Motor neuron (in vitro differentiated cells): ENCODE measurements around the gene UBE2H. TPM values are rescaled to one million over a fixed set of nuclear protein-coding genes. Genes with fewer than 3 reads are reported as not detected.

Experiments used
- ATAC-seq, 8 experiments: fragments of 200-7000 bp; cut with Tn5 transposase; replicated peaks in 6 of 8; 2 replicates each; pipeline ENCODE4 v1.8.0; 2021; ENCODE audit warnings: mild to moderate bottlenecking in 8 of 8, moderate library complexity in 8 of 8
- H3K27ac ChIP-seq, 2 donors: fragments of 250-450 bp; sonication (Bioruptor Pico); 2 replicates each; pipeline ENCODE4 v1.9.0; 2021; ENCODE audit warnings: antibody characterized with exemption in 2 of 2, mild to moderate bottlenecking in 2 of 2, moderate library complexity in 1 of 2
- H3K4me1 ChIP-seq, 2 donors: fragments of 250-450 bp; sonication (Bioruptor Pico); replicated peaks in 1 of 2; 2 replicates each; pipeline ENCODE4 v1.6.1; 2021; ENCODE audit warnings: antibody characterized with exemption in 2 of 2, mild to moderate bottlenecking in 2 of 2, moderate library complexity in 1 of 2
- H3K4me3 ChIP-seq, 5 donors: fragments of 250-450 bp; sonication (Bioruptor Pico); 2 replicates each; pipeline ENCODE4 v1.9.0; 2021; ENCODE audit warnings: antibody characterized with exemption in 5 of 5, mild to moderate bottlenecking in 5 of 5, moderate library complexity in 4 of 5
- WGBS, 10 experiments: fragments of 450-650 bp; shearing (Covaris generic); methylation state at CpG; one replicate each; pipeline ENCODE4 v1.0.0; 2022; 5-methylcytosine and 5-hydroxymethylcytosine counted together
- in situ Hi-C, 9 experiments: fragments of 400-800 bp; cut with MboI; loops; one replicate each; pipeline ENCODE4 v1.15.0; 2021; ENCODE audit warnings: low sequenced_read_pairs in 9 of 9, low pct_unique_long_range_greater_than_20kb in 2 of 9; ENCODE audit not compliant: unreplicated experiment in 9 of 9
- total RNA-seq, 8 experiments: library from RNA; unstranded; fragments of 300-600 nt; gene quantifications; 2 replicates each; pipeline versions ENCODE4 v1.2.3 to v1.2.4, GENCODE V29; 2022

Gene UBE2H
- total RNA-seq, 8 experiments from 2014 or later = 29.4 to 114 (median 47.6) TPM

DNA sequence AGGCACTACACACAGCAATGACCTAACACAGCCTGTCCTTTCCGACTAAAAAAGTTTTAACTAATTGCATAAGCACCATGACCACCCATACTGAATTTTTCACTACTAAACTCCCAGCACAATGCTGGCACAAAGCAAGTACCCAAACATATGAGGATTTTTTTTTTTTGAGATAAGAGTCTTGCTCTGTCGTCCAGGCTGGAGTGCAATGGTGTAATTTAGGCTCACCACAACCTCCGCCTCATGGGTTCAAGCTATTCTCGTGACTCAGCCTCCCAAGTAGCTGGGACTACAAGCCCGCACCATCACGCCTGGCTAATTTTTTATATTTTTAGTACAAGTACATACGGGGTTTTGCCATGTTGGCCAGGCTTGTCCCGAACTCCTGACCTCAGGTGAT, 5.1 kb downstream of the UBE2H start:
- WGBS, 10 experiments = 0 to 100% (median 92%) methylated on average over 1 to 7 of the region's 8 CpGs; no CpG with 5 or more reads in 2 of the 10 experiments
- no peak overlapping the region for H3K4me3 ChIP-seq
- ATAC-seq = no peak
- H3K4me1 ChIP-seq = no peaks in the 10 kb centered on the region
- no peak overlapping the region for H3K27ac ChIP-seq
- in situ Hi-C loops = no loop called here

DNA sequence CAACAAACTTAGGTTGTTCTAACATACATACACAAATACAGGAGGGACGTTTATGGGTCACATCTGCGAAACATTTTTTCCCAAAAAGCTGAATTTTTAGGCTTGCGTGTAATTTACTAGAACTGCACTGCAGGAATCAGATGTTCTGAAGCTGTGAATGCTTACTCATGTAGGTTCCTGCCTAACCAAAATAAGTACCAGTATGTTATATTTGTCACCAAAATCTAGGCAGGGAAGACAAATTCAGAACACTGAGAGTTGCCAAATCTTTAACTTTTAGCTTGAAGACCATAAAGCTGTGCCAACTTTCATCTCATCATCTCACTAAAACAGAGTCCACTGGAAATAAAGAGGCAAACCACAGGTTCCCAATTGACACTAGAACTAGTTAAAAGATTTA, 5.7 kb downstream of the UBE2H start:
- no peak overlapping the region for H3K4me3 ChIP-seq
- in situ Hi-C loops = no loop called here
- WGBS, 10 experiments = 47 to 100% (median 95%) methylated on average over 1 to 3 of the region's 3 CpGs; no CpG with 5 or more reads in 1 of the 10 experiments
- ATAC-seq = no peak
- H3K27ac ChIP-seq = no peak overlapping the region
- H3K4me1 ChIP-seq = no peaks in the 10 kb centered on the region

DNA sequence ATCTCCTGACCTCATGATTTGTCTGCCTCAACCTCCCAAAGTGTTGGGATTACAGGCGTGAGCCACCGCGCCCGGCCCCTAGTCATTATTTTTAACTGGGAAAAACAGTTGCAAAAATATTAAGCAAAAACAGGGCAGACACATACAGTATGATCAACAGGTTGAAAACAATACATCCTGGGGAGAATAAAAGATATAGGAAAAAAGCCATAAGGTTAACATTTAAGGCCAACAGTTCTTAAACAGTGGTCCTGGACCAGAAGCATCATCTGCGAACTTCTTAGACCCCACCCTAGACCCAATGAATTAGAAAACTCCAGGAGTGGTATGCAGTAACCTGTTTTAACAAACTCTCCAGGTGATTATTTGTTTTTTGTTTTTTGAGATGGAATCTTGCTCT, 6.5 kb downstream of the UBE2H start:
- in situ Hi-C loops = no loop called here
- Histone ChIP-seq H3K4me1 (no peaks in the 10 kb centered on the region), H3K27ac (no peak overlapping the region), H3K4me3 (no peak overlapping the region)
- ATAC-seq = no peak
- WGBS, 10 experiments = 94 to 100% (median 100%) methylated on average over 1 to 5 of the region's 5 CpGs; no CpG with 5 or more reads in 4 of the 10 experiments

DNA sequence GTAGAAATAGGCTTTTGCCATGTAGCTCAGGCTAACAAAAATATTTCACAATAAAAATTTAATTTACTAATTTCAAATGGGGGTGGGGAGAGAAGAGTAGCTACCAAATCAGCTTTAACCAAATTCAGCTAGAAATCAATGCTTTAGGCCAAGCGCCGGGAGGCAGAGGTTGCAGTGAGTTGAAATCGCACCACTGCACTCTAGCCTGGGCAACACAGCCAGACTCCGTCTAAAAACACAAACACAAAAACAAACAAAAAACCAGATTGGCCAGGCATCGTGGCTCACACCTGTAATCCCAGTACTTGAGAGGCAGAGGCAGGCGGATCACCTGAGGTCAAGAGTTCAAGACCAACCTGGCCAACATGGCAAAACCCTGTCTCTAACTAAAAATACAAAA, 9.4 kb downstream of the UBE2H start:
- in situ Hi-C loops = no loop called here
- ATAC-seq = no peak
- H3K4me1 ChIP-seq = no peaks in the 10 kb centered on the region
- WGBS, 10 experiments = 89 to 100% (median 96%) methylated on average over 1 to 6 of the region's 6 CpGs; no CpG with 5 or more reads in 2 of the 10 experiments
- H3K27ac ChIP-seq = no peak overlapping the region
- no peak overlapping the region for H3K4me3 ChIP-seq

DNA sequence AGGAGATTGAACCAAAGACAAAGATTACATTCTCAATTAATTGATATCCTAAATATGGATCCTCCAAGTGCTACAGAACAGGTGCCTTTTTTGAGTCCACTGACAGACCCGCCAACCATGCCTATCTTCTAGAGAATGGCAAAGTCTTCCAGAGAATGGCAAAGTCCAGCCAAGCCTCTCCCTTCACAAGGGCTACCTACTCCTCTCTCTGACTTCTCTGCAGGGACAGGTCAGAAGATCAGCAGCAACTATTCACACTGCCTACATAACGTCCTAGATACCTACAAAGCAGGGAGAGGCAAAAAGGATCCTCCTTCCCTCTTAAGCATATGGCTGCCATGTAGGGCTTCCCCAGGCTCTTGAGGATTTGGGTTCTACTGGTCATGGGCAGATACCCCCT, 12.4 kb downstream of the UBE2H start:
- ATAC-seq = no peak
- 60 to 100% (median 95%) methylated on average over 1 to 2 of the region's 2 CpGs; no CpG with 5 or more reads in 5 of the 10 experiments for WGBS, 10 experiments

DNA sequence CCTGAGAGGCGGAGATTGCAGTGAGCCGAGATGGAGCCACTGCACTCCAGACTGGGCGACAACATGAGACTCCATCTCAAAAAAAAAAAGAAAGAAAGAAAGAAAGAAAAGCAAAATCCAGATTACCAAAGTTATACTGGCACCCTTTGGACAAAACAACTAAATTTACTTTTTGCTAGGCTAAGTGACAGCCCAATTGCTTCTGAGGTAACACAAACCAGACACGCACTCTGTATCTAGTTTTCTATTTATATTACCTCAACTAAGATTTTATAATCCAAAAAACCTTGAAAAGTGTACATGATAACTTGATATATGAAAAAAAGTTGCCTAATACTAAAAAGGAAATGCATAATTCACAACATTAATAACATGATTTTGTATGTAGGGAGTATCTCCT, 12.9 kb downstream of the UBE2H start:
- in situ Hi-C loops = no loop called here

More for the DNA sequence above, 12.4 kb downstream of the UBE2H start:
- no peaks in the 10 kb centered on the region for H3K4me1 ChIP-seq
- no peak overlapping the region for H3K4me3 ChIP-seq
- in situ Hi-C loops = no loop called here
- H3K27ac ChIP-seq = no peak overlapping the region

DNA sequence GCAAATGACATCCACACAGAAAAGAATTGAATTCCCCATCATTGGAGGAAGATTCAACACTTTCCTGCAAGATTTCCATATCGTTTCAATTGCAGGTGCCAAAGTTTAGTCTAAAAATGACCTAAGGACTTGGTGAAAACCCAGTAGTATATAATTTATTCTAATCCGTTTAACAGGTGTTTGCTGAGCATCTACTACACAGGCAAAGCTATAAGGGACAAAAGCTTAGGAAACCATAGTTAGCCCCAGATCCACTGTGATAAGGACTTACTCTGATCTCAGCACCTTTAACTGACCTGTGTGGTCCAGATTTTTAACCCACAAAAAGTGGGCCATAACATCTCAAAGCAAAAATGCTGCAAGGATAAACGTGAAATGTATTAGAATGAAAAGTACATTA, 19.1 kb downstream of the UBE2H start:
- 83 to 95% (median 94%) methylated on average over 2 to 3 of the region's 3 CpGs; no CpG with 5 or more reads in 3 of the 10 experiments for WGBS, 10 experiments
- in situ Hi-C loops = no loop called here
- ATAC-seq = no peak
- Histone ChIP-seq H3K27ac (no peak overlapping the region), H3K4me3 (no peak overlapping the region), H3K4me1 (no peaks in the 10 kb centered on the region)

More for the DNA sequence above, 12.9 kb downstream of the UBE2H start:
- Histone ChIP-seq H3K4me3 (no peak overlapping the region), H3K27ac (no peak overlapping the region), H3K4me1 (no peaks in the 10 kb centered on the region)
- WGBS, 10 experiments = 88 to 100% (median 100%) methylated on average over 1 to 4 of the region's 4 CpGs
- no peak for ATAC-seq

DNA sequence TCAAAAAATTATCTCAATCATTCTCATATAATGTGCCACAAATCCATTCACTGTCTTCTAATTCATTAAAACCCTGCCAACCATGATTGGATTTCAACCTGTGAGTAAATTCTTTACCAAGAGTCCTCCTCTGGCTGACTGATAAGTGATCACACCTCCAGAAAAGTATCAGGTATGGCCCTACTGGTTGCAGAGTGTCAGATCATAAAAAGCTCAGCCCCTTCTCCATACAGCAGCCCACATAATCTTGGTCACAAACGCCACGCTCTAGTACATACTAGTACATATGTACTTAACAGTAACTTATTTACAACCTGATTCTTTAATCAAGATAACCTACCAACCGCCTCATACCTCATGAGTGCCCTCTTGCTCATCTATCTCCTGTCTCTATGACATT, 26.1 kb downstream of the UBE2H start:
- no peaks in the 10 kb centered on the region for H3K4me1 ChIP-seq
- ATAC-seq = no peak
- in situ Hi-C loops = no loop called here
- WGBS, 10 experiments = 60 to 100% (median 98%) methylated on average over 1 to 3 of the region's 3 CpGs; no CpG with 5 or more reads in 2 of the 10 experiments
- no peak overlapping the region for H3K4me3 ChIP-seq
- H3K27ac ChIP-seq = no peak overlapping the region

DNA sequence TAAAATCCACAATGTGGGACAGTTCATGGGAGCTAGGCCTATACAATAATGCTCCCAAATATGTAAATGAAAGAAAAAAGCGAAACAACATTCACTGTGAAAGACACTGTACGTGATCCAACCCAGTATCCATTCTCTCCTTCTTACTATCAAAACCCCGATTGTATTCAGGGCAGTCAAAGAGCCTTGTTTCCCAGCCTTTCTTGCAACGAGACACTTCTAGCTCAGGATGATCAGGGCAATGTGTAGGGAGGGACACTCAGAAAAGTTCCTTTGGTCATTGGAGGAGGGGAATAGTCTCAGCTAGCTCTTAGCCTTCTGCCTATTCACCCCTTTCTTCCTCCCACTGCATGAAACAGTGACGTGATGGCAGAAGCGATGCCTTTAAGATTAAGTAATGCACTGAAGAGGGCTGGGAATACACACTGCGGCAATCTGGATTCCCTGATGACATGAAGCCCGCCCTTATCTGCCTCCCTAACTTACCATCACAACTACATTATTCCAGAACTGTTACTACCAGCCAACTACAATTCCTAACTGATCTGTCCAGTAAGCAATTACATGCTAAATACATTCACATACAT, 27.3 kb downstream of the UBE2H start:
- WGBS, 10 experiments = 45 to 100% (median 85%) methylated on average over 2 to 8 of the region's 8 CpGs
- in situ Hi-C loops = no loop called here
- Histone ChIP-seq H3K4me1 (no peaks in the 10 kb centered on the region), H3K4me3 (no peak overlapping the region), H3K27ac (no peak overlapping the region)
- ATAC-seq = peak in 3 of 8 experiments; percentile 25 to 93 (median 67)

DNA sequence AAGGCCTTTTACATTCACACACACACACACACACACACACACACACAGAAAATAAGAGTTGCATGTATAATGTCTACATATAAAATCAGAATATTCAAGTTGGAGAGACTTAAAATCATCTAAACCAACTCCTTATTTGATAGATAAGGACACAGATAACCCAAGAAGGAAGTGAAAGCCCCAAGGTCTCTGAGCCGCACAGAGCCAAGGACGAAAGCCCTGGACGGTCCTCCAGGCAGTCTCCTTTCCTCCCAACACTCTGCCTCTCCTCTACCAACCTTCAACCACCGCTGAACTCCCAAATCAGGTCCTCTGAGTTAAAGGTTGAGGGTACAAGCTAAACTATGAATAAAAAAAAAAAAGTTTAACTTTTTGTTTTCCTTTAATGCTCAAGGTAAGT, 28.2 kb downstream of the UBE2H start:
- Histone ChIP-seq H3K4me1 (no peaks in the 10 kb centered on the region), H3K4me3 (no peak overlapping the region), H3K27ac (no peak overlapping the region)
- in situ Hi-C loops = no loop called here
- peak in 1 of 8 experiments; percentile 29 for ATAC-seq
- WGBS, 10 experiments = 83 to 100% (median 100%) methylated on average over 1 to 3 of the region's 4 CpGs; no CpG with 5 or more reads in 4 of the 10 experiments

DNA sequence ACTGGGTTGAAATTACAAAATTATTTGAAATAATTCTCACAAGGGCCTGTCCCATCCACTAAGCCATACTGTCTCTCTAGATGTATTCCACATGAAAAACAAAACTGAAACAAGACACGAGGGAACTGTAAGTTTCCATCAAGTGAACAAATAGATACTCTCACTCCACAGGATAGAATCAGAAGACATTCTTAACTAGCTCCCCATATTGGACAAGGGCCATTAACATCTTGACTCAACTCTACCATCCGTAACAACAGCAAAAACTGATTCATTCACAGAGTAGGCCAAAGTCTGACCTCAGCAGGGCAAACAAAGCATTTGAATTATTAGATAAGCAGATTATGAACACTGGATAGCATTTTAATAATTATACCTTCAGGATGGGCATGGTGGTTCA, 29.1 kb downstream of the UBE2H start:
- in situ Hi-C loops = no loop called here
- WGBS, 10 experiments = 0 to 100% (median 73%) methylated on average over 1 to 2 of the region's 2 CpGs; no CpG with 5 or more reads in 2 of the 10 experiments

DNA sequence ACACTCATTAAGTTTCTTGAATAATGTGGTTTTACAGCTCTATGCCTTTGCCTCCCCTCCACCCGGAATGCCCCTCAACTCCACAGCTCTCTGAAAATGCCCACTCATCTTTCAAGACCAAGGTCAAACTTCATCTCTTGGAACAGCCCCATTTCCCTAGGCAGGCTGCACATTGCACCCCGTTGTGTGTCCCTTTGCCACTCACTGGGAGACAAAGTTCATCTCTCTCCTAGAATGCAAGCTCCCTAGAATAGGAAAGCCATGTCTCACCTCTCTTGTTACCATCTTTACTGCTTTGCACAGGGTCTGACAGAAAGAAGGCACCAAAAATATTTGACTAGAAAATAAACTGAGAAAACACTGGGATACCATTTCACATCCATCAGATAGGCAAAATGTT, 33.3 kb downstream of the UBE2H start:
- in situ Hi-C loops = no loop called here
- no peak overlapping the region for H3K27ac ChIP-seq
- WGBS, 10 experiments = 75 to 100% (median 89%) methylated on average over 1 to 2 of the region's 2 CpGs; no CpG with 5 or more reads in 5 of the 10 experiments

More for the DNA sequence above, 29.1 kb downstream of the UBE2H start:
- no peak overlapping the region for H3K27ac ChIP-seq
- H3K4me3 ChIP-seq = no peak overlapping the region
- ATAC-seq = peak in 2 of 8 experiments; percentile 13 to 76
- no peaks in the 10 kb centered on the region for H3K4me1 ChIP-seq

DNA sequence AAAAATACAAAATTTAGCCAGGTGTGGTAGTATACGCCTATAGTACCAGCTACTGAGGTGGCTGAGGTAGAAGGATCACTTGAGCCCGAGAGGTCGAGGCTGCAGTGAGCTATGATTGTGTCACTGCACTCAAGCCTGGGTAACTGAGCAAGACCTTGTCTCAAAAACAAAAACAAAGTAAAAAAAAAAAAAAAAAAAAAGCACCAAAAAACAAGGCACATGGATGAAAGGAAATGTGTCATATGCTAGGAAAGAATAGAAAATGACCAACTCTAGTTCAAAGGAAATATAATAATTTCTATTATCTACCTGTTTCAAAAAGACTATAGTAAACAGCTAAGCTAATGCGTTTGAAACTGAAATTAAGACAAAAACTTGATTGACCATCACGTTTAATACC, 33.8 kb downstream of the UBE2H start:
- 78 to 98% (median 95%) methylated on average over 2 to 5 of the region's 5 CpGs for WGBS, 10 experiments
- in situ Hi-C loops = no loop called here

More for the DNA sequence above, 33.3 kb downstream of the UBE2H start:
- Histone ChIP-seq H3K4me3 (no peak overlapping the region), H3K4me1 (peaks cover 3 to 10% of the 10 kb centered on the region in 2 donors)
- no peak for ATAC-seq

DNA sequence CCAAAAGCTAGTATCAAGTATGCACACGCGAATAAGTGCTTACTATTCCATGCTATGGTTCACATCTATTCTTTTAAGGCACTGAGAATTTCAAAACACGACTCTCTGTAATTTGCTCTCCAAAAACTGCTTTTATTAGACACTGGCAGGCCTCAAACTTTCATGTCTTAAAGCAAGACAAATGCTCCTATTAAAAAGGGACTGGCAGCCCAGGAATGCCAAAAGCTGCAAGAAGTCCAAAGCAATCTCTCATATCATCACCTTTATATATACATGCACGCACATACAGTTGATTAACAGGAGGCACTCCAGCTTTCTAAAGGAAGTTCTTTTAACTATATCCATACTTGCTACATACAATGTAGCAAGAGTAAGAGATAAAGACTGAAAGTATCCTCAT, 34.8 kb downstream of the UBE2H start:
- no peak overlapping the region for H3K4me3 ChIP-seq
- in situ Hi-C loops = no loop called here
- peaks cover 3 to 10% of the 10 kb centered on the region in 2 donors for H3K4me1 ChIP-seq
- H3K27ac ChIP-seq = no peak overlapping the region
- 26 to 90% (median 73%) methylated on average over 2 to 4 of the region's 4 CpGs; no CpG with 5 or more reads in 2 of the 10 experiments for WGBS, 10 experiments
- ATAC-seq = no peak

More for the DNA sequence above, 33.8 kb downstream of the UBE2H start:
- H3K4me1 ChIP-seq = peaks cover 3 to 10% of the 10 kb centered on the region in 2 donors
- no peak overlapping the region for H3K4me3 ChIP-seq
- H3K27ac ChIP-seq = no peak overlapping the region
- ATAC-seq = no peak
